Measurements from ENCODE around the gene DUSP28. TPM values are rescaled to one million over a fixed set of nuclear protein-coding genes. Genes with fewer than 3 reads are reported as not detected.

Gene DUSP28
- total and polyA plus RNA-seq, 2 of the 13 experiments (the other 11 are each of a cell fraction or from before 2014, with no cell fraction given), result 5.2 to 8.6 TPM

GRCh38 chr2:240604939-240605716, 45.0 kb downstream of the DUSP28 start (continued):
- TF ChIP-seq ZBTB49 (CRISPR knock-in tag; IDR thresholded peaks at IDR 0.05; ENCODE audit: borderline replicate concordance) (no peak), ZNF354B (CRISPR knock-in tag; IDR thresholded peaks at IDR 0.05) (no peak), ZNF362 (CRISPR knock-in tag; IDR thresholded peaks at IDR 0.05; ENCODE audit: borderline replicate concordance) (peak; percentile 50; the same call in 1 of the 2 replicates), CEBPB (IDR thresholded peaks at IDR 0.05; ENCODE audit: borderline replicate concordance, low read depth, low read length) (no peak), CTCF (CRISPR knock-in tag; IDR thresholded peaks at IDR 0.05) (no peak; the same call in 1 of the 2 replicates), WIZ (CRISPR knock-in tag; IDR thresholded peaks at IDR 0.05) (no peak), KDM1A (CRISPR knock-in tag; IDR thresholded peaks at IDR 0.05) (no peak), PRPF4 (IDR thresholded peaks at IDR 0.05; ENCODE audit: low read depth, low read length, poor library complexity, severe bottlenecking) (no peak), POGK (CRISPR knock-in tag; conservative IDR thresholded peaks at IDR 0.05) (peak; percentile 71; the same call in 1 of the 2 replicates), GLMP (CRISPR knock-in tag; IDR thresholded peaks at IDR 0.05; ENCODE audit: borderline replicate concordance) (no peak), ZNF724P (CRISPR knock-in tag; IDR thresholded peaks at IDR 0.05; ENCODE audit: borderline replicate concordance) (no peak), ZSCAN31 (CRISPR knock-in tag; IDR thresholded peaks at IDR 0.05; ENCODE audit: low read depth) (peak; percentile 86), RAD21 (CRISPR knock-in tag; IDR thresholded peaks at IDR 0.05) (0 out of 2 replicates have a peak, but pooled peaks have one; percentile 20), ZNF530 (CRISPR knock-in tag; IDR thresholded peaks at IDR 0.05; ENCODE audit: low read depth) (no peak), ZNF567 (CRISPR knock-in tag; IDR thresholded peaks at IDR 0.05; ENCODE audit: borderline replicate concordance) (no peak), ZBTB2 (CRISPR knock-in tag; IDR thresholded peaks at IDR 0.05; ENCODE audit: low read depth) (no peak), ZNF782 (CRISPR knock-in tag; IDR thresholded peaks at IDR 0.05; ENCODE audit: borderline replicate concordance) (peak; percentile 71; the same call in 1 of the 2 replicates), TBL1XR1 (IDR thresholded peaks at IDR 0.05; ENCODE audit: borderline replicate concordance, low read length, partially characterized antibody) (no peak), MIXL1 (CRISPR knock-in tag; IDR thresholded peaks at IDR 0.05) (no peak)
